HG03095 (cell line): Measurements from ENCODE around the gene NKAIN4.

Experiments used
- ATAC-seq: cut with Tn5 transposase; IDR thresholded peaks from one replicate; pipeline ENCODE4 v1.9.1; 2021; ENCODE audit warnings: moderate library complexity; ENCODE audit not compliant: unreplicated experiment

The NKAIN4 gene

DNA sequence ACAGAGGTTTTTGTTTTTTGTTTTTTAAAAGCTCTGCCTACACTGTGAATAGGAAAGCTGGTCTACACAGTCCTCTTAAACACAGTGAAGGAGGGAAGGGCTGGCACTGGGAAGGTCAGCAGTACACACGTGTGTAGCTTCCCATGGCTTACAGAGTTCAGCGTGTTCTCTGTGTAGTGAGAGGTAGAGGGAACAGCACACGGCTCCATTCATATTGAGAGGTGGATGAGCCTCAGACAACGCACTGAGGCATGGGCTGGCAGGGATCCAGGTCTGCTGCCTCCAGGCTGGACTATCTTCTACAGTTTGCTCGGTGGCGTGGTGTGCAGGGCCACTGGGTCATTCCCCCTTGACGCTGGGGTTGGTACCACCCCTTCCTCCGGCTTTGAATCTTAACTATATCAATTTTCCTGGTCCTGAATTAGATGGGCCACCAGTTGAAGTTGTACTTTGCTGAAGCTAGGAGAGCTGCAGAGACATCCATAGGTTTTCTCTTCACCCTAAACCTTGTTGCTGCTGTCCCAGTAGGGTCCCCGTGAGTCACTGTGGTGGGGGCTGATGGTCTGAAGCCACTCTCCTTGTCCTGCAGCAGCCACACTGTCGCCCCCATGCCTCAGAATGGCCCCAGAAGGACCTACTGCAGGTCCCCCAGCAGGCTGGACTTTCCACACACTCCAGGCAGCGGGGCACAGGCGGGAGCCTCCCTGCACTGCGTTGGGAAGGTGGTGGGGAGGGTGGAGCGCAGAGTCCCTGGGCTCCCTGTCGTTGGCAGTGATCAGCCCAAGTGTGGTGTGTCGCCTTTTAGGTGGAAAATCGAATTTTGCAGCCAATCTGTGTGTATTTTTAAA, 20.3 kb upstream of the NKAIN4 start:
- no peak for ATAC-seq

DNA sequence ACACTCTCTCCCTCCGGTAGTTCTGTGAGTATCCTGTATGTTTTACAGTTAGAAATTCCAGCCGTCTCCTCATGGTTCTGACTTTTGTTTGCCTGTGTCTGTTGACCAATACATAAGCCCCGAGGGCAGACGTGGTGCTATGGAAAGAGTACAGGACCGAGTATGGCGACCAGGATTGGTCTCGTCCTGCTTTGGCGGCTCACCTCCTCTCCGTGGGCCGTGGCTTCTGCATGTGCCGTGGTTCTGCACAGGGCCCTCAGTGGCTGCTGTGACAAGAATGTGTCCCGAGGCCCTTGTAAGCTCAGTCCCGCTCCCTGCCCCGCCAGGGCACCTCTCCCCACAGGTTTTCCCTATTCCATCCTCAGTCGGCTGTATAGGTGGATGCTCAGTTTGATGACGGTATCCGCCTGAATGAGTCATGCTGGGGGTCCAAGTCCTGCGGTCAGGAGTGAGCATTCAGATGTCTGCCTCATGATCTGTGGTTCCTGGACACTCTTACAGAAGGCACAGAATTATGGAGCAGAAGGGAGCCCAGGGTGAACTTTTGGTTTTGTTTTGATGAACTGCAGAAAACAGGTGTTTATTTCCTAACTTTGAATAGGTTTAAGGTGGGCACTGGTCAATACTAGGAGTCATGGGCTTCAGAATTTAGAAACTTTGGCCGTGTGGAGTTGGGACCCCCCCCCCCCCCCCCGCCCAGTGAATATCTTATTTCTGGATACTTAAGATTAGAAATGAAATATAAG, 19.5 kb upstream of the NKAIN4 start:
- ATAC-seq = no peak

DNA sequence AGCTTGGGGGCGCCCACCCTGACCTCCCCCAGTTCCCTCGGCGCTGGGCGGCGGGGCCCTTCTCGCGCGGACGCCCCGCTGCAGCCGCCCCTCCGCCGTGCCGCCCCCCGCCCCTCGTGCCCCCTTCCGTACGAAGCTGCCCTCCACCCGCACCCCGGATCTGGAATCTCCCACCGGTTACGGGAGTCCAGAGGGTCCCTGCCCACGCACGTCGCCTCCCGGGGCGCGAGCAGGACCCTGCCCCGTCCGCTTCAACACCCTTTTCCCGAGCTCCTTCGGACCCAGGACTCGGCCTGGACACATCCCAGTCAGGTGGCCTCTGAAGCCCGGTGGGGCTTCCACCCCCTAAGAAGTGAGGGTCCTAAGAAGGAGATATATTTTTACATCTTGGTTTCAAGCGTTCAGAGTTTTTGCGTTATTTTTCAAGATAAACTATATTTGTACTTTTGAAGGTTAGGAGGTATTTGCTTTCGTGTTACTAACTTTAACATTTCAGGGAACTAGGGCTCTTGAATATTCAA, 18.9 kb upstream of the NKAIN4 start:
- no peak for ATAC-seq

DNA sequence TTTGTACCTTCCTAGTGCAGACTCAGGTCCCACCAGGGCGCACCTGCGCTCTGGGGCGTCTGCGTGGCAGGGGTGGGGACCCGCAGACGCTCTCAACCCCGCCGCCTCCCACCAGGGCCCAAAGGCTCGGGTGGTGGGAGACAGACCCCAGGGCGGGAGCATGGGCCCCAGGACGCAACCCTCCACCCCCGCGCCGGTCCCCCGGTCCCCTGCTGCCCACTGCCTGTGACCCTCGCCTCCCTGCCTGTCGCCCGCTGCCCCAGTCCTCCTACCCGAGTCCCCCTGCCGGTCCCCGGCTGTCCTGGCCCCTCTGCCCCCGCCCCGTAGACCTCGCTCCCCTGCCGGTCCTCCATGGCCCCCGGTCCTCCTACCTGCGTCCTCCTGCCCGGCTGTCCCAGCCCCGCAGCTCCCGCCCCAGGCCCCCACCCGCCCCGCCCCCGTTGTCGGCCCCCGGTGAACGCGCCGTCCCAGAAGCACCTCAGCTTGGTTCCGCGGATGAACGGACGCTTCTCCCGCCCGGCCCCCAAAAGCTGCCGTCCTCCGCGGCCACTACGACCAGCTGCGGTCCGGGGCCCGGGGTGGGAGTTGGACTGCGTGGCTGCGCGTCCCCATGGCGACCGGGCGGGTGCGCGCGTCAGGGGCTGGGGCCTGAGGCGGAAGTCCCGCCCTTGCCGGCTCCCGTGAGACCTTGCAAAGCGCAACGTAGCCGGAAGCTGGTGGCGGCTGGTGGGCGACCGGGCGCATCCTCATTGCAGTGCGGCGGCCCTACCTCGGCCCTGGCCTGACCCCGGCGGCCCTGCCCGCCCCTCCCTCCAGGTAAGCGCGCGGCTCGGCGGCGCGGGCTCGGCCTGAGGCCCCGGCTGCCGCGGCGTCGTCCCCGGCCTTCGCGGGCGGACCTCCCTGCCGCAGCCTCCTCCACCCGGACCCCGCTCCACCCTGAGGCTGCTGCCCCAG, 18.1 kb upstream of the NKAIN4 start, which contains the start of gene ARFGAP1:
TSS of gene ARFGAP1 (plus strand) at position 709 of the 954 bp plus-strand sequence. CDS start 2,768 bp downstream, outside the sequence.
- peak; percentile 76 for ATAC-seq

DNA sequence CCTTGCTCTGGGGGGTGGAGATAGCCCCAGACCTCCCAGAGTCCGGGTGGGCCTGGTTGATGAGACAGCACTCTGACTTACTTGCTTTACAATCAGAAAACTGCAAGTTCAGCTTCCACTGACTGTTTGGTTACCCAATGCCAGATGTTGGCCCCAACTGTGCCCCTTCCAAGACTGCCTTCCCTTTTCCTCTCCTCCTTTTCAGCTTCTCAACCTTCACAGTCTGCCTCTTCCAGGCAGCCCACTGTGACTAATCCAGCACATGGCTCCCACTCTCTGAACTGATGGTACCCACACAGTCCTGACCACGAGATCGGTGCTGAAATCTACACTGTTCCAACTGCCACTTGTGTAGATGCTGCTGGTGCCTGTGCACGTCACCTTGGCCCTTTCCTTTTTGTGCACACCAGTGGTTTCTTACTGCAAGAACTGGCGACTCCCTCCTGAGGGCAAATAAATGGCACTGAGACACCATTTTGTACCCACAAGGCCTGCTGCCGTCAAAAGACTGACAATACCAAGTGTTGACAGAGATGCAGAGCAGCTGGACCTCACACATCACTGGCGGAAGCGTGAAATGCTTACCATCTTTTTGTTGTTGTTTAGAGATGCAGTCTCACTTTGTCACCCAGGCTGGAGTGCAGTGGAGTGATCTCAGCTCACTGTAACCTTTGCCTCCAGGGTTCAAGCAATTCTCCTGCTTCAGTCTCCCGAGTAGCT, 16.5 kb upstream of the NKAIN4 start:
- no peak for ATAC-seq

DNA sequence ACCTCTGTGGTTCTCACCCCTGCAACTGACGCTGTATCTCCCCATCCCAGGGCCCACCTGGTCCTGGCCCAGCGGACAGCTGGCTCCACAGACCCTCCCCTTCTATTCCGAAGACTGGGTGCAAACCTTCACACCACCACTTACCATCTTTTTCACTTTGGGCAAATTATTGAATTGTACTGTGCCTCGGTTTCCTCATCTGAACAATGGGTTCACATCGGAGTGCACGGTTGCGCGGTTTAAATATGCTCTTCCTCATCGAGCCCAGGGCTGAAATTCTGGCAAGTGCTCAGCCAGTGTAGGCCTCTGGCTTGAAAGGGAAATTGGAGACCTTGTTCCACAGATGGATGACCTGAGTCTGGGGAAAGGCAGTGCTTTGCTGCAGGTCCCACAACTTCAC, 15.5 kb upstream of the NKAIN4 start:
- ATAC-seq = no peak

DNA sequence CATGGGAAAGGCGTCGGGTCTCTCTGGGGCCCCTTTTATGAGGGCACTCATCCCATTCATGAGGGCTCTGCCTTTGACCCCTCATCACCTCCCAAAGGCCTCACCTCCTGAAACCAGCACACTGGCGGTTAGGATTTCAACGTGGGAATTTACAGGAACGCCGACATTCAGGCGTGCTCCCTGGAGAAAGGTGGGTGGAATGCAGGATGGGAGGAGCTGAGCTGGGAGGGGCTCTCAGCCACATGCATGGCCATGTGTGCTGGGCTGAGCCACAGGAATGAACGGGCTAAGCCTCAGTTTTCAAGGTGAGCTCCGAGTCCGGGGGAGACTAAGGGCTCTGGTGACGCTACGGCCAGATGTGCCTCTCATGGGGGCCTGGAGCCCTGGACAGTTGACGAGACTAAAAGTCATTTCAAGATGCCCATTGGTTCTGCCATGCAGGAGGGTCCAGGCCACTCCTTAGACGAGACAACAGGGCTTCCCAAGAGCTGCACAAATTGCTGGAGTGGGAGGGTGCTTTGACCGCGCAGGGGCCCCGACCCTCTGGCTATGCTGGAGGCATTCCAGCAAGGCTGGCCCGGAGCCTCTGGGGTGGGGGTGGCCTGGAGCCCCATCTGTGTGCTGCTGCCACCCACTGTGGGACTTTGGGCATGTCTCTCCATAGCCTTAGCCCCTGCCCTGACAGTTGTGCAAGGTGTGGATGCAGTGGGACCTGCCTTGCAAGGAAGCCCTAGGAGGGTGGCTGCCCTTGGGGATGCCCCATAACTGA, 14.6 kb upstream of the NKAIN4 start:
- no peak for ATAC-seq

DNA sequence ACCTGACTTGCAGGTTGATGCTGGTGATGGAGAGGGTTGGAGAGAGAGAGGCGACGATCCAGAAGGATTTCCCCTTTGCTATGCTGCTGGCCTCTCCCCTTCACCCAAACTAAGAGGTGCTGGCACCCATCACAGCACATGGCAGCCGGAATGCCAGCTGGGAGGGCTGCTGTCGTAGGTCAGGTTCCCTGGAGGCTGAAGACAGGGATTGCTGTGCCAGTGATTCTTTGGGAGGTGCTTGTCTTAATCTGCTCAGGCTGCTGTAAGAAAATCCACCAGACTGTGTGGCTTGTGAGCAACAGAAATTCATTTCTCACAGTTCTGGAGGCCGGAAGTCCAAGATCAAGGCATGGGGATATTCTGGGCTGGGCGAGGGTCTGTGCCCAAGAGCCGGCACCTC, 14.0 kb upstream of the NKAIN4 start:
- ATAC-seq = no peak

DNA sequence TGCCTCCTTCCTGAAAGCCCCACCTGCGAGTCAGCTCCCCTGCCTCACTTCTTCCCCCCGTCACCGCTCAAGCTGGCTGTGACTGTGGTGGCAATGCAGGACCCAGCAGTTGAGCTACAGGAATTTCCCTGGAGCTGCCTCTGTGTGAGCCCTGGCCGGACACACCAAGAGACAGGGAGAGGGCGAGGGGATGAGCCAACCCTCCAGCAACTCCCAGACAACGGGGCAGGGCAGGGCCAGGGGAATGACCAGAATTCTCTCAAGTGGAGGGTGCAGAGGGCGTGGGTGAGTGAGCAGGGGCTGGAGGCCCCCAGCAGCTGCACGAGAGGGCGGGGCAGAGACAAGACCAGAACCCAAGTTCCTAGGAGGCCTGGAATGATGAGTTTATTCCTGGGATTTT, 13.4 kb upstream of the NKAIN4 start:
- no peak for ATAC-seq

DNA sequence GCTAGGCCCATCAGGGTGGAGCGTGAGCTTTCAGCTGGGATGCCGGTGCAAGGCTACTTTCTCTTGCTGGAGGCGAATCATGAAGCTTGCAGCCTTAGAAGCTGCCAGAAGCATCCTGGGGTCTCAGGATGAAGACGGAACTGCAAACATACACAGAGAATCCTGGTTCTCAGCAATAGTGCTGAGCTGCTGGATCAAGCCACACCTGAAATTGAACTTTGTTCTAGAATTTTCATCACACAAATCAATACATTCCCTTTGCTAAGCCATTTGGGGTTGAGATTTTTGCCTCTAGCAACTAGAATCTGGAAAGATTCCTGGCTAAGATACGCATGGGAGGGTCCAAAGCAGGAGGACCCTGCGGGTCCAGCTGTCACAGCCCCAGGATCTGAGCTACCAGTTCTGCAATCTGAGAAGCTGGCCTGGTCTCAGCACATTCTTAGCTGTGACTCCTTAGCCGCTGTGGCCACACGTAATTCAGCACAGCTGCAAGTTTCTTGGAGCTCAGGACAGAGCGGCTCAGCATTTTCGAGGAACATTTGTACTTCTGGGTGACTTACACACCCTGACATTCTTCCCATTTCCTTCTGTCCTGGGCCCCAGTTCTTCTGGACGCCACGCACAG, 11.7 kb upstream of the NKAIN4 start:
- no peak for ATAC-seq

DNA sequence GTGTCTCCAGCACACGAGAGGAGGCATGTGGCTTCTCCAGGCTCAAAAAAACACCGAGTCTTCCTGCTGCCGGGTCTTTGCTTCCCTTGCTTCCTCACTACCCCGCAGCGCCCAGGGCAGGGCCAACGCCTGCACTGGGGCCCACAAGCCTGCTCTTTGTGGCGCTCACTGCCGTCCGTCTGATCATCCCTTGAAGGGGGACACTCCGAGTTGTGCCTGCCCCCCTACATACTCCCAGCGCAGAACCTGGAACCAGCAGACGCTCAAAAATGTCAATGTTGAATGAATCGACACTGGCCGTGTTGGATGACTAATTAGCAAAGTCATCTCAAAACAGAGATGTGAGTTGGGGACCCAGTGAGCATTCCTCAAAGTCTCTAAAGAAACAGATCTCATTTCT, 10.3 kb upstream of the NKAIN4 start:
- ATAC-seq = no peak

DNA sequence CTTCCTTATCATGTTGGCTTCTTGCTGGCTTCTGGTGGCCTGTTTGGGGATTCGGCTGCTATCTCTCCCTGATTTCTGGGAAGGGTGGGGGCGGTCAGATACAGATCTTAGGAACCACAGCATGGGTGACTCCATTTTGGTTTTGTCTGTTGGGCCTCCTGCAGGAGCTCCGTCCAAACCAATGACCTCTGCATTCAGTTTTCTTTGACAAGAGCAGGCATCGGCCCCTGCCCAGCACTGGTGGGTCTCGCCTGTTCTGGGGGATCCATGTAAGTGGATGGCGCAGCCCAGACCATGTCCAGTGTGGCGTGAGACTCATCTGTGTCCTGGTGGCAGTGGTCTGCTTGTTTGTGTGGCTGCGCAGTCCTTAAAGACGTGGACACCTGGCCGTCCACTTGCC, 9.7 kb upstream of the NKAIN4 start:
- no peak for ATAC-seq

DNA sequence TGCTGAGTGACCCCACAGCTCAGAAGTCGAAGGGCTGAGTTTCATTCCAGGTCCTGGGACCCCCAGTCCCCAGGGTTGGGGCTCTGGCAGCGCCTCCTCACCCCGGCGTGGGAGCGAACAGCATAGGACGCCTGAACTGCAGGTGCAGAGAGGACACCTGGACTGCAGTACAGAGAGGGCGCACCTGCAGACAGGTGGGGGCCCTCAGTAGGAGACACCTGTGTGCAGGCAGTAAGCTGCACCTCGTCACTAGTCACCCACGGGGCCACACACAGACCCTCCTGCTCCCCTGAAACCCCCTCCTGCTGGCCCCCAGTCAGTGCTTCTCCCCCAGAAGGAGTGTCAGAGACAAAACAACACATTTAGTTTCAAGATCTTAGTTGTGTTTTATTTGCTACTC, 8.6 kb upstream of the NKAIN4 start:
- no peak for ATAC-seq

DNA sequence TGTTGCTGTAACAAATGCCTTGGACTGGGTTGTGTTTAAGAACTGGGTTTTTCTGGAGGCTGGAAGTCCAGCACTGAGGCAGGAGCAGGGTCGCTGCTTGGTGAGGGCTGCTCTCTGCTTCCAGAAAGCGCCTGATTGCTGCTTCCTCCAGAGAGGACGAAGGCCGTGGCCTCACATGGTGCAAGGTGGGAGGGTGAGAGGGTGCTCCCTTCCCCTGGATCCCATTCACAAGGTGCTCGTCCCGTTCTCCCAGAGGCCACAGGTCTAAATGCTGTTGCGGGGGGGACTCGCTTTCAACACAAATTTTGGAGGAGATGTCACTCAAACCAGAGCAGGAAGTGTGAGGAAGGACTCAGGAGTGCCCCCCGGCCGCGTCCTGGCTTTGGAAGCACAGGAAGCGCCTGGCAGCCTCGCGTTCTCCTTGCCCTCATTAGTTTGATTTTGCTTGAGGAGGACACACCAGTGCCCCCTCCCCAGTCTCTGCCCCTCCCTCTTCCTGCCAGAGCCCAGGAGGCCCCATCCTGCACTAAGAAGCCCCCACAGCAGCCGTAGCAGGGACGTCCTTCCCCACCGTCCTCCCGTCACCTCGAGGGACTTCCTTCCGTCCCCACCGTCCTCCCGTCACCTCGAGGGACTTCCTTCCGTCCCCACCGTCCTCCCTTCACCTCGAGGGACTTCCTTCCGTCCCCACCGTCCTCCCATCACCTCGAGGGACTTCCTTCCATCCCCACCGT, 7.7 kb upstream of the NKAIN4 start:
- no peak for ATAC-seq

DNA sequence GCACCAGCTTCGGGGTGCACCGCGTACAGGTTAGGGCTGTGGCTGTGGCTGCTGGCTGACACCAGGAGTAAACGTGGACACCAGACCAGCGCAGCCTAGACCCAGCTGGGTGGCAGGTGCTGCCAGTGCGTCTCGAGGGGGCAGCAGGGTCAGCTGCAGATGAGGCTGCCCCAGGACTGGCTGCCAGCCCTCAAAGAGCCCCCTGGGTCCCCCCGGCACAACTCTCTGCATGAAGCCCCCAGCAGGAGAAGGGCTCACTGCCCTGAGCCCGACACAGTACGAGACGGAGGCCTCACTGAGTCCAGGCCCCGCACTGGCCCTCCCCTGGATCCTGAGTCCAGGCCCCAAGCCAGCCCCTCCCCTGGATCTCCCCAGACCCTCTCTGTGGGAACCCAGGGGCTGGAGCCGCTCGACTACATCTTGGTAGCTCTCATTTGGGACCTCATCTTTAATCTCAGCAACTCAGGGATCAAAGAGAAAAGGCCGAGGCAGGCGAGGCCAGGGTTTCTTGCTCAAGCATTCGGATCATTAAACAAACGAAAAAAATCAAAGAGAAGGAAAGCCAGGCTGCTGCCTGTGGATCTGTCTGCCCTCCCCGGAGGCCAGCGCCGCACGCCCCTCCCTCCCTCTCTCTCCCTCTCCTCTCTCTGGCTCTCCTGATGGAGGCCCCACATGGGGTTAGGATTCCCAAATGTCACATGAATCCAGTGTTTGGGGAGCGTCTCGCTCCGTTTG, 7.0 kb upstream of the NKAIN4 start:
- no peak for ATAC-seq

DNA sequence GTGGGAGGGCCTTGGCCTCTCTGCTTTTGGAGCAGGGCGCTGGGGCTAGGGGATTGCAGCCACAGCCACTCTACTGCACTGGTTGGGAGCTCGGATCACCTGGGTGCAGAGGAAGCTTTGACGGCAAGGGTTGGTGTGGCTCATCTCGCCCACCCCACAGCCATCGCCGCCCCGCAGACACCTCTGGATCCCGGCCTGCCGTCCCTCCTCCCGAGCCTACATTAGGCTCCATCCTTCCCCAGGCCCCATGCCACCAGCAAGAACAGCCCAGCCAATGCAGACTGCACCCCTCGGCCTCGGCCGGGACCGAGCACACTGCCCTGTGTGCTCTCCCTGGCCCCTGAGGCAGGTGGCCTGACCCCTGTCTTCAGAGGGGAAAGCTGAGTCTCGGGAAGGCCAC, 6.3 kb upstream of the NKAIN4 start:
- no peak for ATAC-seq

DNA sequence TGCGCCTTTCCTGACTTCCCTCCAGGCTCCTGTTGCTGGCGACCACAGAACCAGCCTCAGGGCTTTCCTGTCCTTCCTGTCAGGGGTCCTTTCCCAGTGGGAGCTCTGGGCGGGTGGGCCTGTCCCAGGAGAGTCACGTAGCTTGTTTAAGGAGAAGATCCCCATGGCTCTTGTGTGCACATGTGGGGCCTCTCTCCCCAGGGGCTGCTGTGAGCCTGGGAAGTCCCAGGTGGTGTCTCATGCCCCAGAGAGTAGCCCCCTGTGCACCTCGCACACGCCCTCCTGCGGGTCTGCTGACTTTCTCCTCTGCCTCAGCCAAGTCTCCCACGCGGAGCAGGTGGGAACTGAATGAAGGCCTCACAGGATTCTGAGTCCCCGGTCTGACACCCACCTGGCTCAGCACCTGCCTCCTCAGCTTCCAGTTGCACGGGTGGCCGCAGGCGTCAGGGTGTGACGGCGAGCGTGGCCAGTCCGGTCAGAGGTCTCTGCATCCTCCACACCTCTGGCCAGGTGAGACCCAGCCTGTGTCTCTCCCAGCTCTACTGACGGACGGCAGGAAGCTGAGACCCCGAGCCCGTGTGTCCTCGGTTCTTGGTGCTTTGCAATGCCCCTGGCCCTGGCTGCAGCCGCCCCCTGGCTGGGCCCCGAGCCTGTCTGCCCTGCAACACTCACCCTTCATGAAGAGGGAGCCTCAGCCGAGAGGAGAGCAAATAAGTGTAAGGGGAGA, 5.6 kb upstream of the NKAIN4 start:
- no peak for ATAC-seq
